HG02623 (cell line): ENCODE measurements around the gene AMN.

ENCODE experiments used
- ATAC-seq: cut with Tn5 transposase; IDR thresholded peaks from one replicate; pipeline ENCODE4 v1.9.1; 2021; ENCODE audit warnings: moderate library complexity; ENCODE audit not compliant: unreplicated experiment

Gene AMN

GRCh38 chr14:102943454-102943853 is 21.0 kb downstream of the AMN start:
- no peak for ATAC-seq

GRCh38 chr14:102943979-102944378 is 21.5 kb downstream of the AMN start:
- ATAC-seq, result no peak

GRCh38 chr14:102944448-102945330 is 22.2 kb downstream of the AMN start:
- no peak for ATAC-seq

- no peak for ATAC-seq
Measured at GRCh38 chr14:102945346-102946130, 23.1 kb downstream of the AMN start.

GRCh38 chr14:102947321-102948103 is 25.0 kb downstream of the AMN start:
- ATAC-seq, result no peak

GRCh38 chr14:102948698-102949061 is 26.2 kb downstream of the AMN start:
- no peak for ATAC-seq

- ATAC-seq, result peak; percentile 45
Measured at GRCh38 chr14:102949062-102949800, 26.8 kb downstream of the AMN start.

DNA sequence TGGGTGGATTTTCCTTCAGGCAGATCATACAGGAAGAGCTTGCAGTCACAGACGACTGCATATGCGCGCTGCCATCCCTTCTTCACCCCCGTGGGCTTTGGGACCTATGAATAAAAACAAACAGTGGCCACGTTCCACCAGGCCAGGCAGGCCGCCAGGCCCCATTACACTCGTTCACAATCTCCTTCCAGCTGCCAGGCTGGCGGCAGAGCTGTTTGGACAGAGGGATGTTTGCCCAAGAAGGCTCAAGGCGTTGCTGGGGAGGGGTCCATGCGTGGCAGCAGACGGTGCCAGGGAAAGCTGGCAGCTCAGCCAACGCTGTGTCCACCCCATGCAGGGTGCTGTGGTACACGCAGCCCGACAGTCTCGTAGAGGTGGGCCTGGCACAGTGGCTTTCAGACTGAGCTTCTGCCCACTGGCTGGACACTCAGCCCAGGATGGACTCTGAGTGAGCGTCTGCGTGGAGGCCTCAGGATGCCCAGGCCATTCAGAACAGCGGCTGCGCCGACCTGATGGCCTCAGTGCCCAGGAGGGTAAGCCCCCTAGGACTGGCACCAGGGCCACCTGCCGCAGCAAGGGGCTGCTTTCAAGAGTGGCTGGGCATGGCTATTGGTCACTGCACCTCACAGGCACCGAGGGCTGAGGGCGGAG is 27.5 kb downstream of the AMN start:
- ATAC-seq, result no peak

GRCh38 chr14:102951034-102951433 is 28.6 kb downstream of the AMN start:
- ATAC-seq, result no peak

- no peak for ATAC-seq
Measured at GRCh38 chr14:102951799-102952198, 29.3 kb downstream of the AMN start.

- no peak for ATAC-seq
Measured at GRCh38 chr14:102952276-102952675, 29.8 kb downstream of the AMN start.

- ATAC-seq, result no peak
Measured at GRCh38 chr14:102953100-102953499, 30.6 kb downstream of the AMN start.

DNA sequence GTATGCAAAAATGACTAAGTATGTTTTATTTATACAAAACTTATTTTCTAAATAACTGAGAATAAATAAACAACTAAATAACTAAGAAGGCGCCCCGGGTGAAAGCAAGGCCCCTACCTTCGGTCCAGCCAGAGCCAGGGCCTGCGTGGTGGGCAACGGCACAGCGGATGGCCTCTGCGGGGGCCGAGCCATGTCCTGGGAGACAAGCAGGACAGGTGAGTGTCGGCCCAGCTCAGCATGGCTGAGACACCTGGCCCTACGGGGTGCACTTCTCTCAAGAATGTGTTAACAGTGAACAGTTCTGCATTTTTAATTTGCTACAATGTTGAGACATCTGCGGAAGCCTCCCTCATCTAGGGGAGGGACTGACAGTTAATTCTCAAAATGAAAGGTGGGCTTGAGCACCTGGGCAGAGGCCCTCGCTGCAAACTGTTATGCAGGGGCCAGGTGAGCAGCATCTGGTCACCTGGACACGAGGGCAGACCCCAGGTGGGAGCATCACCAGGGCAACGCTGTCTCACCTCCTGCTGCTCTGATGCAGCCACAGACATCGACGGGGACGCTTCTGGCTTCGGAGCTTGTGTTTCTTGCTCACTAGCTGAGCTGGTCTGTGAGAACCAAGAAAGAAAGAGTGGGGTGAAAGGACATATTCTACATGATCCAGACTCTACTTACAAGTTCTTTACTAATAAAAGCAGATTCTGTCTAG is 31.8 kb downstream of the AMN start:
- no peak for ATAC-seq

- no peak for ATAC-seq
Measured at GRCh38 chr14:102955636-102956408, 33.4 kb downstream of the AMN start.

GRCh38 chr14:102957222-102957621 is 34.8 kb downstream of the AMN start:
- ATAC-seq, result no peak

DNA sequence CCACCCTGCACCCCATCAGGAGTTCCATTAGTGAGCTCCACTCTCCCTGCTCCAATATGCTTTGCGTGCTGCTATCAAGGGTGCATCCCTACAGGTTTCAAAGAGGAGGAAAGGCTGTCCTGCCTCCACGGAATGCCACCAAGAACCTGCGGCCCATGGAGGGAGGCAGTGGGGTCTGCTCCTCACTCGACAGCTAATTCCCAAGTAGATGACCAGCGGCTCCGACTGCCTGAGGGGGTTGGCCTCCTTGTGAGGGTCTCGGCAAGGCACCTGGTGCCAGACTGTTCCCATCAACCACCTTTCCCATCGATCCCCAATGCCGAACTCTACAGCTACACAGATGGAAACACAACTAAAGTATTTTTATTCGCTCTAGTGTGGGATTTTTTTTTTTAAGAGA is 36.0 kb downstream of the AMN start:
- no peak for ATAC-seq

- no peak for ATAC-seq
Measured at GRCh38 chr14:102962111-102962627, 39.7 kb downstream of the AMN start.

DNA sequence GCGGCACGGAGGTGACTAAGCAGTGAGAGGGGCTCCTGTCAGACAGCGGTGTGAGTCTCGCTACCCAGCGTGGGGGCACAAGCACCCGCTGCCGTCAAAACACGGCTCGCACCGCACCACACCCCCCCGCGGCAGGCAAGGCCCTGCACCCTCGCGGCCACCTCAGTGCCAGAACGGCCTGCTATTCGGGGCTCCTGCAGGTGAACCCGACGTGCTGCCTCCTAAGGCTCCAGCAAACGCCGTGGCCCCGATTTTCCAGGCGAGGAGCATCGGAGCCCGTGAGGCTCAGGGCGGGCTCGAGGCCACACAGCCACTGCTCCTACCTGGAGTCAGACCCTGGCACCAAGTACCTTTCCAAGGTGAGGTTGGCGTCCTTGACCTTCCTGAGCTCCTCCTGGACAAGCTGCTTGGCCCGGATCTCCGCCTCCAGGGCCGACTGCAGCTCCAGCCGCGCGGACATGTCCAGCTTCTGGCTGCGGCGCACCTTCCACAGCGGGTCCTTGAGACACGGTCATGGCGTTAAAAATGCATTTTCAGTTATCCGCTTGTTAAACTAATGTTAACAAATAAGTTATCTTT is 41.8 kb downstream of the AMN start:
- no peak for ATAC-seq
